Gastroesophageal sphincter (tissue), 4 donors: ENCODE results near the gene PRKAG2. TPM values are rescaled to one million over a fixed set of nuclear protein-coding genes. Genes with fewer than 3 reads are reported as not detected.

ENCODE experiments used
- ATAC-seq: fragments of 150-250 bp; one replicate; pipeline ENCODE4 v1.9.1; 2016; ENCODE audit warnings: mild to moderate bottlenecking, moderate library complexity
- H3K27ac ChIP-seq, 4 donors: fragments of 200-600 bp; sonication (generic) in 3 of 4; 1 replicate in 3 of 4; 2 replicates in 1 of 4; pipeline ENCODE4 v1.5.1; 2016 to 2019
- H3K27me3 ChIP-seq: fragments of 200-600 bp; sonication (generic); one replicate; pipeline ENCODE4 v1.5.1; 2019
- H3K36me3 ChIP-seq, 2 donors: fragments of 200-600 bp; sonication (generic); one replicate each; pipeline ENCODE4 v1.5.1; 2019; ENCODE audit warnings: control low read depth in 1 of 2
- H3K4me1 ChIP-seq, 3 donors: fragments of 200-600 bp; sonication (generic); 1 replicate in 2 of 3; 2 replicates in 1 of 3; pipeline ENCODE4 v1.5.1; 2016 to 2019; ENCODE audit warnings: control low read depth in 2 of 3
- H3K4me3 ChIP-seq, 2 donors: fragments of 200-600 bp; sonication (generic); one replicate each; pipeline ENCODE4 v1.5.1; 2019; ENCODE audit warnings: mild to moderate bottlenecking in 1 of 2, moderate library complexity in 1 of 2
- H3K9me3 ChIP-seq, 3 donors: fragments of 200-600 bp; sonication (generic); one replicate each; pipeline ENCODE4 v1.5.1; 2017 to 2019; ENCODE audit warnings: control low read depth in 2 of 3
- CTCF ChIP-seq, 4 experiments: fragments of 200-600 bp in 2 of 4; fragments of 450-650 bp in 2 of 4; sonication (generic) in 1 of 4; IDR thresholded peaks; one replicate each; pipeline ENCODE4 v1.5.1; 2017 to 2019; ENCODE audit warnings: antibody characterized with exemption in 4 of 4, mild to moderate bottlenecking in 2 of 4, moderate library complexity in 2 of 4
- EP300 ChIP-seq: sonication (generic); formaldehyde crosslinking; IDR thresholded peaks from one replicate; pipeline ENCODE4 v1.6.1; 2017; ENCODE audit warnings: antibody characterized with exemption, mild to moderate bottlenecking
- POLR2A ChIP-seq, 2 donors: fragments of 450-650 bp; IDR thresholded peaks; one replicate each; pipeline ENCODE4 v1.6.1; 2017; ENCODE audit warnings: antibody characterized with exemption in 2 of 2, mild to moderate bottlenecking in 2 of 2, moderate library complexity in 1 of 2
- POLR2AphosphoS5 ChIP-seq: sonication (generic); formaldehyde crosslinking; IDR thresholded peaks from one replicate; pipeline ENCODE4 v1.6.1; 2017; ENCODE audit warnings: antibody characterized with exemption
- WGBS, 2 donors: methylation state at CpG; one replicate each; pipeline ENCODE4 v1.1.5; 2018; ENCODE audit warnings: low coverage in 1 of 2; 5-methylcytosine and 5-hydroxymethylcytosine counted together
- total RNA-seq, 4 donors: library from RNA; depleted of rRNA; stranded (reverse); fragments of >200 nt; gene quantifications; one replicate each; pipeline ENCODE4 v1.1.0, GENCODE V29; 2016

Gene PRKAG2
- total RNA-seq, 4 donors from 2014 or later: 48.9 to 89.0 (median 75.7) TPM

GRCh38 chr7:151524845-151525244, 352.1 kb downstream of the PRKAG2 start:
- Histone ChIP-seq H3K27me3 (no peaks in the 10 kb centered on the region), H3K27ac (no peak overlapping the region), H3K4me3 (no peak overlapping the region), H3K4me1 (peaks cover 0 to 10% (median 7%) of the 10 kb centered on the region in 3 donors), H3K36me3 (no peaks in the 10 kb centered on the region), H3K9me3 (peaks cover 0 to 3% (median 0%) of the 10 kb centered on the region in 3 donors)
- WGBS, 2 donors: 89 to 100% methylated on average over 2 of the region's 2 CpGs
- no peak for TF ChIP-seq CTCF (IDR thresholded peaks at IDR 0.05)
- no peak for TF ChIP-seq EP300
- TF ChIP-seq POLR2AphosphoS5: no peak
- TF ChIP-seq POLR2A (IDR thresholded peaks at IDR 0.05): no peak
- no peak for ATAC-seq

GRCh38 chr7:151524331-151524730, 352.6 kb downstream of the PRKAG2 start:
- Histone ChIP-seq H3K36me3 (no peaks in the 10 kb centered on the region), H3K9me3 (no peaks in the 10 kb centered on the region), H3K4me1 (peaks cover 0 to 10% (median 7%) of the 10 kb centered on the region in 3 donors), H3K4me3 (no peak overlapping the region), H3K27me3 (no peaks in the 10 kb centered on the region), H3K27ac (no peak overlapping the region)
- no peak for TF ChIP-seq POLR2AphosphoS5
- TF ChIP-seq CTCF (IDR thresholded peaks at IDR 0.05): no peak
- TF ChIP-seq EP300: no peak
- no peak for TF ChIP-seq POLR2A (IDR thresholded peaks at IDR 0.05)
- ATAC-seq: no peak
- 84 to 100% methylated on average over 3 to 8 of the region's 8 CpGs for WGBS, 2 donors

GRCh38 chr7:151520419-151521261, 356.3 kb downstream of the PRKAG2 start:
- ATAC-seq: peak; percentile 14
- Histone ChIP-seq H3K36me3 (no peaks in the 10 kb centered on the region), H3K9me3 (no peaks in the 10 kb centered on the region), H3K27ac (peak overlapping the region; percentile 57 to 100 (median 100)), H3K4me1 (peaks cover 0 to 36% (median 7%) of the 10 kb centered on the region in 3 donors), H3K27me3 (no peaks in the 10 kb centered on the region), H3K4me3 (peak overlapping the region; percentile 28 to 98)
- 24 to 47% methylated on average over 7 to 17 of the region's 55 CpGs for WGBS, 2 donors
- no peak for TF ChIP-seq POLR2A (IDR thresholded peaks at IDR 0.05)
- no peak for TF ChIP-seq CTCF (IDR thresholded peaks at IDR 0.05)
- TF ChIP-seq EP300: no peak
- TF ChIP-seq POLR2AphosphoS5: no peak

- 0% methylated on average over 4 to 9 of the region's 66 CpGs for WGBS, 2 donors
- peak within 1 kb of the TSS; percentile 92 to 100 (median 100) for H3K27ac ChIP-seq
- peaks cover 0 to 44% (median 7%) of the 10 kb centered on the region in 3 donors for H3K4me1 ChIP-seq
- no peaks in the 10 kb centered on the region for H3K9me3 ChIP-seq
- H3K27me3 ChIP-seq: no peaks in the 10 kb centered on the region
- ATAC-seq: peak; percentile 95
- TF ChIP-seq POLR2A (IDR thresholded peaks at IDR 0.05) (peak in 1 of 2 donors; percentile 10), POLR2AphosphoS5 (peak; percentile 28), CTCF (IDR thresholded peaks at IDR 0.05) (no peak)
- H3K36me3 ChIP-seq: no peaks in the 10 kb centered on the region
- peak within 1 kb of the TSS; percentile 73 to 98 for H3K4me3 ChIP-seq
These were observed 357.0 kb downstream of the PRKAG2 start, which contains the start of gene RHEB for GRCh38 chr7:151519765-151520418. RHEB (minus strand) TSS chr7:151519895; CDS start chr7:151519511, 384 bp downstream.
